WERI-Rb-1 (cell line): Measurements from ENCODE around the gene GNS.

Source experiments
- DNase-seq: peaks from one replicate; pipeline ENCODE4 v3.0.0-alpha.2; 2020
- H3K27ac ChIP-seq: fragments of 250-450 bp; sonication (Bioruptor Pico); 2 replicates; pipeline ENCODE4 v1.5.1; 2020; ENCODE audit warnings: mild to moderate bottlenecking, moderate library complexity
- H3K27me3 ChIP-seq: fragments of 250-450 bp; sonication (Bioruptor Pico); 2 replicates; pipeline ENCODE4 v1.5.1; 2021; ENCODE audit warnings: mild to moderate bottlenecking, low read depth, moderate library complexity; ENCODE audit not compliant: insufficient read depth, severe bottlenecking
- H3K36me3 ChIP-seq: fragments of 250-450 bp; sonication (Bioruptor Pico); 2 replicates; pipeline ENCODE4 v1.5.1; 2020; ENCODE audit warnings: mild to moderate bottlenecking, moderate library complexity
- H3K4me3 ChIP-seq: 2 replicates; pipeline ENCODE4 v1.5.1; 2011; ENCODE audit warnings: low read depth, mild to moderate bottlenecking, control low read depth, low read length
- H3K9me3 ChIP-seq: fragments of 250-450 bp; sonication (Bioruptor Pico); 2 replicates; pipeline ENCODE4 v1.5.1; 2021; ENCODE audit warnings: mild to moderate bottlenecking, moderate library complexity; ENCODE audit not compliant: severe bottlenecking
- TF ChIP-seq, protein P1 (sequence below): IDR thresholded peaks from 2 replicates; pipeline ENCODE4 v1.5.1; 2011; ENCODE audit warnings: low read depth, mild to moderate bottlenecking, control low read depth, inconsistent platforms, low read length

Gene GNS

DNA sequence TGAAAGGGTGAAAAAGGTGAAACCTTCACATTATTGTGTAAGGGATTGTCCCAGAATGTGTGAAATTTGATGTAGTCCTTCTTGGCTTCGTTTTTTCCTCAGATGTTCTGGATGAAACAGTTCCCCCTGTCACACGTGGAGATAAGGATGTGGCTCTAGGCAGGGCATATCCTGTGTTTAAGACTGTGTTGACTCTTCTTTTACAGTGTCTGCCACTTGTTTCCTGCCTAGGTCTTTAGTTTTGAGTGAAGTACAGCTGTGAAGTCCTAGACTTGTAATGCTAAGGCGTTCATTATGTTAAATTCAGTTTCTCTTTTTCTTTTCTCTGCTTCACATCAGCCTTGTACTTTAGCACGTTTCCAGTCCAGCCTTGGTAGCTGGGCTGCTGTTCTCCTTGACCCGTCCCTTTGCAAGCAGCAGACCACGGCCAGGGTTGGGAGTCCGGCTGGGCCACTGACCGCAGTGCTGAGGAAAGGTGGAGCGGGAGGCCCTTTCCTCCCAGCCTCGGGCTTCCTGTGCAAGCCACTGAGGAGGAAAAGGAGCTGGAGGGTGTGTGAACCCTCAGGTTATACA is 89.8 kb downstream of the GNS start:
- Histone ChIP-seq H3K4me3 (no peak overlapping the region), H3K36me3 (no peaks in the 10 kb centered on the region), H3K9me3 (no peaks in the 10 kb centered on the region), H3K27me3 (no peaks in the 10 kb centered on the region), H3K27ac (no peak overlapping the region)
- TF ChIP-seq, protein P1, sequence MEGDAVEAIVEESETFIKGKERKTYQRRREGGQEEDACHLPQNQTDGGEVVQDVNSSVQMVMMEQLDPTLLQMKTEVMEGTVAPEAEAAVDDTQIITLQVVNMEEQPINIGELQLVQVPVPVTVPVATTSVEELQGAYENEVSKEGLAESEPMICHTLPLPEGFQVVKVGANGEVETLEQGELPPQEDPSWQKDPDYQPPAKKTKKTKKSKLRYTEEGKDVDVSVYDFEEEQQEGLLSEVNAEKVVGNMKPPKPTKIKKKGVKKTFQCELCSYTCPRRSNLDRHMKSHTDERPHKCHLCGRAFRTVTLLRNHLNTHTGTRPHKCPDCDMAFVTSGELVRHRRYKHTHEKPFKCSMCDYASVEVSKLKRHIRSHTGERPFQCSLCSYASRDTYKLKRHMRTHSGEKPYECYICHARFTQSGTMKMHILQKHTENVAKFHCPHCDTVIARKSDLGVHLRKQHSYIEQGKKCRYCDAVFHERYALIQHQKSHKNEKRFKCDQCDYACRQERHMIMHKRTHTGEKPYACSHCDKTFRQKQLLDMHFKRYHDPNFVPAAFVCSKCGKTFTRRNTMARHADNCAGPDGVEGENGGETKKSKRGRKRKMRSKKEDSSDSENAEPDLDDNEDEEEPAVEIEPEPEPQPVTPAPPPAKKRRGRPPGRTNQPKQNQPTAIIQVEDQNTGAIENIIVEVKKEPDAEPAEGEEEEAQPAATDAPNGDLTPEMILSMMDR = no peak
- no peak for DNase-seq

DNA sequence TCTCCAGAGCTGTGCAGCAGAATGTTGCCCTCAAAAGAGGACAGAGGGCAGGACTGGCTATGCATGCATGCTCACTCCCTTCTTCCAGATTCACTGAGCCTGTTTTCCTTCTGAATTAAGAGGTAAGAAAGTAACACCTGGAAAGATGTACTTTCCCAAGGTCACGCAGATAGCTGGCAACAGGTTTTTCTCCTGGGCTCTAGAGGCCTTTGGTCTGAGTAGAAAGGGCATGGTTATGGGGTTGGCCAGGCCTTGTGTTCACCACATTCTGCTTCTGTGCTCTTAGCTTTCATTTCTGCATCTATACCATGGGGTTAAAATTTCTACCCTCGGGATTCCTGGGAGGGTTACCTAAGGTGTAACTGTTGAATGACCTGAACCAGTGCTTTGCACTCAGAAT is 91.4 kb downstream of the GNS start:
- Histone ChIP-seq H3K36me3 (no peaks in the 10 kb centered on the region), H3K9me3 (no peaks in the 10 kb centered on the region), H3K27ac (no peak overlapping the region), H3K27me3 (no peaks in the 10 kb centered on the region), H3K4me3 (no peak overlapping the region)
- TF ChIP-seq, protein P1 = no peak
- no peak for DNase-seq

DNA sequence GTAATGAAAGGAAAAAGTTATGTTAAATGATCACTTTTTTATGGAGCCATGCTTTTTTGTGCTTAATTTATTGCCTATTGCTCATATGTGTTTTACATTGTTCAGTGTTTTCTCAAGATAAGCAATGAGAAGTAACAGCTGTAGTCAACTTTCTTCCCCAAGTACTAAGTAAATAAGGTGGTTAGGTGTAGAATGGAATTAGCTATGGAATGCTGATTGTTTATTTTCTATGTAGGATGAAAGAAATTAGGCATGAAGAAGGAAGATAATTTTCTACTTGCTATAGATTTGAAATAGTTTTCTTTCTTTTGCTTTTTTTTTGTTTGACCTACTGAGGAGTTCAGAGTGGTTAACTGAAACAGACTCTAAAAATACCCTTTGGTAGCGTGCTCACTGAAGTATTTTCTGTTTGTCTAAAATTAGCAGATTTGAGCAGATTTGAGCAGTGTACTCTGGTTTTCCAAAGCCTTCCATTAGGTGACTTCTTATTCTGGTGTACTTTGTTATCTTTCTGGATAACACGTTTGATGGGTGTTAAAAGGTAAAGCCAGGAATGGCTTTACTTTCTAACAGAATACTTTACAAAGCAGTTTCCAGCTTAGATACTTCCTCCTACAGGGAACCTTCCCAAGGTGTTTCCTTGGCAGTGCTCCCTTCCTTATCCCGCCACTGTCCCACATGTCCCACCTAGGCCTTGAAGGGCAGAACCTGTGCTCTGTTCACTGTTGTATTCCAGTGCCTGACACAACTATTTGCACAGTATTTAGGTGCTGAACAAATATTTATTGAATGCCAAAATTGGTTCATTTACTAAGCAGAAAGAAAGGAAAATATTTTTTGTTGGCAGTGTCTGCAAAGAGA is 92.9 kb downstream of the GNS start:
- no peaks in the 10 kb centered on the region for H3K27me3 ChIP-seq
- H3K27ac ChIP-seq = no peak overlapping the region
- H3K9me3 ChIP-seq = no peaks in the 10 kb centered on the region
- TF ChIP-seq, protein P1 = no peak
- H3K36me3 ChIP-seq = no peaks in the 10 kb centered on the region
- no peak overlapping the region for H3K4me3 ChIP-seq
- DNase-seq = no peak

DNA sequence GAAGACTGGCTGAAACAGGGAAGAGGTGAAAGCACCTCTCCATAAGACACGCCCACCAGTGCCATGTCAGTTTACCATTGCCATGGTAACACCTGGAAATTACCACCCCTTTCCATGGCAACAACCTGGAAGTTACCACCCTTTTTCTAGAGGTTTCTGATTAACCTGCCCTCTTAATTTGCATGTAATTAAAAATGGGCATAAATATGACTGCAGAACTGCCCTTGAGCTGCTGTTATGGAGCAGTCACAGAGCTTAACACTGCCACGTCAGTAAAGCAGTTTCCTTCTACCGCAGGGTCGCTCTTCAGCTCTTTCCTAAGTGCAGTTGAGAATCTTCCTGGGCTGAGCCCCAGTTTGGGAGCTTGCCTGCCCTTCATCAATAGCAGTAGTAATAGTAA is 93.7 kb downstream of the GNS start:
- Histone ChIP-seq H3K4me3 (no peak overlapping the region), H3K36me3 (no peaks in the 10 kb centered on the region)

More for the DNA sequence above, 93.7 kb downstream of the GNS start:
- DNase-seq = no peak
- H3K9me3 ChIP-seq = no peaks in the 10 kb centered on the region
- TF ChIP-seq, protein P1 = no peak
- no peak overlapping the region for H3K27ac ChIP-seq
- H3K27me3 ChIP-seq = no peaks in the 10 kb centered on the region
